Aorta (tissue), 5 donors: ENCODE measurements around the gene MPND. TPM values are rescaled to one million over a fixed set of nuclear protein-coding genes. Genes with fewer than 3 reads are reported as not detected.

Experiments
- ATAC-seq: fragments of 200-7000 bp; cut with Tn5 transposase; one replicate; pipeline ENCODE4 v1.9.1; 2022; ENCODE audit warnings: moderate library complexity; ENCODE audit not compliant: low FRiP score
- DNase-seq, 2 donors: peaks; one replicate each; pipeline ENCODE4 v3.0.0-alpha.2; 2020
- H3K27ac ChIP-seq, 2 donors: one replicate each; pipeline ENCODE4 v1.5.1; 2013; ENCODE audit warnings: low read length in 2 of 2, mild to moderate bottlenecking in 2 of 2, moderate library complexity in 2 of 2, control low read depth in 1 of 2, inconsistent platforms in 1 of 2, low read depth in 1 of 2
- H3K27me3 ChIP-seq, 2 donors: one replicate each; pipeline ENCODE4 v1.6.1; 2013; ENCODE audit warnings: control low read depth in 1 of 2, low read length in 1 of 2, mild to moderate bottlenecking in 1 of 2, moderate library complexity in 1 of 2; ENCODE audit not compliant: insufficient read depth in 2 of 2, control insufficient read depth in 1 of 2
- H3K36me3 ChIP-seq, 2 donors: one replicate each; pipeline ENCODE4 v1.6.1; 2013; ENCODE audit warnings: control low read depth in 1 of 2, low read length in 1 of 2, mild to moderate bottlenecking in 1 of 2; ENCODE audit not compliant: insufficient read depth in 2 of 2, control insufficient read depth in 1 of 2
- H3K4me1 ChIP-seq, 2 donors: one replicate each; pipeline ENCODE4 v1.6.1; 2013; ENCODE audit warnings: low read length in 2 of 2, control low read depth in 1 of 2, mild to moderate bottlenecking in 1 of 2, moderate library complexity in 1 of 2; ENCODE audit not compliant: insufficient read depth in 2 of 2, control insufficient read depth in 1 of 2
- H3K4me3 ChIP-seq, 2 donors: one replicate each; pipeline ENCODE4 v1.5.1; 2013; ENCODE audit warnings: low read length in 2 of 2, control low read depth in 1 of 2, mild to moderate bottlenecking in 1 of 2
- H3K9me3 ChIP-seq: one replicate; pipeline ENCODE4 v1.6.1; 2013; ENCODE audit warnings: mild to moderate bottlenecking, low read length; ENCODE audit not compliant: control insufficient read depth
- WGBS, 2 donors: extraction: QIAGEN DNeasy Blood & Tissue Kit; methylation state at CpG; one replicate each; pipeline ENCODE4 v1.1.7; 2013; 5-methylcytosine and 5-hydroxymethylcytosine counted together
- intact Hi-C, 2 donors: fragments of 100-400 bp; cut with DNase I; formaldehyde crosslinking; loops; one replicate each; pipeline versions ENCODE4 v1.14.2 to v1.15.0; 2022
- polyA plus RNA-seq, 2 donors: library from polyadenylated mRNA; stranded (reverse); fragments of 200-250 nt; gene quantifications; one replicate each; pipeline ENCODE4 v1.2.3, GENCODE V29; 2013
- total RNA-seq, 2 donors: library from RNA; stranded (reverse); fragmentation: NEBNext Ultra II Directional; extraction: Animal tissue kit (Norgen Biotek cat#: 25700); gene quantifications; one replicate each; pipeline ENCODE4 v1.2.1, GENCODE V29; 2021
- donor health status: healthy with polysubstance abuse.
- donor health status: Bipolar disorder and iron deficiency.
- donor health status: DM: no; HTN: no; CAD: no.
- donor health status: DM: no; HTN: no; CAD: no.
- donor health status: DM: yes; HTN: yes; CAD: no.

The MPND gene
- total and polyA plus RNA-seq, 4 donors: 13.5 to 17.9 (median 15.2) TPM

GRCh38 chr19:4354282-4354681 is 10.9 kb downstream of the MPND start:
- Histone ChIP-seq H3K9me3 (no peaks in the 10 kb centered on the region), H3K36me3 (no peaks in the 10 kb centered on the region), H3K27me3 (no peaks in the 10 kb centered on the region), H3K4me3 (no peak overlapping the region), H3K27ac (no peak overlapping the region), H3K4me1 (no peaks in the 10 kb centered on the region)
- no peak for DNase-seq
- no peak for ATAC-seq
- intact Hi-C loops: no loop called here
- WGBS, 2 donors: 90% methylated on average over 12 of the region's 12 CpGs

GRCh38 chr19:4354897-4355296 is 11.5 kb downstream of the MPND start:
- peaks cover 0 to 3% of the 10 kb centered on the region in 2 donors for H3K36me3 ChIP-seq
- no peaks in the 10 kb centered on the region for H3K27me3 ChIP-seq
- no peaks in the 10 kb centered on the region for H3K4me1 ChIP-seq
- no peaks in the 10 kb centered on the region for H3K9me3 ChIP-seq
- DNase-seq (no peak), ATAC-seq (no peak)
- H3K4me3 ChIP-seq: no peak overlapping the region
- intact Hi-C loops: no loop called here
- no peak overlapping the region for H3K27ac ChIP-seq
- 77 to 83% methylated on average over 17 of the region's 17 CpGs for WGBS, 2 donors

- Histone ChIP-seq H3K4me3 (no peak overlapping the region), H3K9me3 (no peaks in the 10 kb centered on the region), H3K36me3 (peaks cover 0 to 3% of the 10 kb centered on the region in 2 donors), H3K27me3 (no peaks in the 10 kb centered on the region), H3K4me1 (no peaks in the 10 kb centered on the region), H3K27ac (no peak overlapping the region)
- ATAC-seq (no peak), DNase-seq (no peak)
- 77 to 79% methylated on average over 22 to 23 of the region's 23 CpGs for WGBS, 2 donors
- intact Hi-C loops: no loop called here
These were observed 13.9 kb downstream of the MPND start for GRCh38 chr19:4357095-4357797.

- intact Hi-C loops: no loop called here
- Histone ChIP-seq H3K4me1 (no peaks in the 10 kb centered on the region), H3K27me3 (no peaks in the 10 kb centered on the region), H3K9me3 (no peaks in the 10 kb centered on the region), H3K27ac (no peak overlapping the region), H3K36me3 (peaks cover 0 to 3% of the 10 kb centered on the region in 2 donors), H3K4me3 (no peak overlapping the region)
- WGBS, 2 donors: 85% methylated on average over 16 of the region's 16 CpGs
- DNase-seq (no peak), ATAC-seq (no peak)
These were observed 14.6 kb downstream of the MPND start for GRCh38 chr19:4357921-4358326.

GRCh38 chr19:4358709-4359626 is 15.6 kb downstream of the MPND start:
- 85 to 87% methylated on average over 24 to 25 of the region's 25 CpGs for WGBS, 2 donors
- H3K36me3 ChIP-seq: peaks cover 0 to 5% of the 10 kb centered on the region in 2 donors
- intact Hi-C loops: no loop called here
- DNase-seq (no peak), ATAC-seq (no peak)
- no peak overlapping the region for H3K4me3 ChIP-seq
- H3K27me3 ChIP-seq: no peaks in the 10 kb centered on the region
- H3K9me3 ChIP-seq: no peaks in the 10 kb centered on the region
- no peaks in the 10 kb centered on the region for H3K4me1 ChIP-seq
- H3K27ac ChIP-seq: no peak overlapping the region

GRCh38 chr19:4359627-4360000 is 16.3 kb downstream of the MPND start:
- no peaks in the 10 kb centered on the region for H3K27me3 ChIP-seq
- H3K4me3 ChIP-seq: no peak overlapping the region
- DNase-seq (no peak), ATAC-seq (no peak)
- intact Hi-C loops: no loop called here
- H3K9me3 ChIP-seq: no peaks in the 10 kb centered on the region
- H3K36me3 ChIP-seq: peaks cover 0 to 5% of the 10 kb centered on the region in 2 donors
- H3K27ac ChIP-seq: no peak overlapping the region
- 78 to 79% methylated on average over 13 of the region's 13 CpGs for WGBS, 2 donors
- H3K4me1 ChIP-seq: no peaks in the 10 kb centered on the region

GRCh38 chr19:4360081-4360569 is 16.8 kb downstream of the MPND start:
- no peak for ATAC-seq
- no peak for DNase-seq
- H3K4me1 ChIP-seq: no peaks in the 10 kb centered on the region
- no peaks in the 10 kb centered on the region for H3K9me3 ChIP-seq
- no peak overlapping the region for H3K4me3 ChIP-seq
- H3K27ac ChIP-seq: no peak overlapping the region
- peaks cover 0 to 5% of the 10 kb centered on the region in 2 donors for H3K36me3 ChIP-seq
- H3K27me3 ChIP-seq: no peaks in the 10 kb centered on the region
- intact Hi-C loops: no loop called here
- WGBS, 2 donors: 77 to 80% methylated on average over 9 of the region's 9 CpGs

GRCh38 chr19:4360641-4361151 is 17.3 kb downstream of the MPND start:
- H3K4me1 ChIP-seq: no peaks in the 10 kb centered on the region
- no peak overlapping the region for H3K27ac ChIP-seq
- H3K4me3 ChIP-seq: no peak overlapping the region
- WGBS, 2 donors: 85 to 91% methylated on average over 11 to 12 of the region's 12 CpGs
- ATAC-seq: no peak
- H3K27me3 ChIP-seq: no peaks in the 10 kb centered on the region
- no peak for DNase-seq
- peaks cover 0 to 5% of the 10 kb centered on the region in 2 donors for H3K36me3 ChIP-seq
- intact Hi-C loops: no loop called here
- H3K9me3 ChIP-seq: no peaks in the 10 kb centered on the region
